ENCODE measurements around the gene CCNY.

DNA sequence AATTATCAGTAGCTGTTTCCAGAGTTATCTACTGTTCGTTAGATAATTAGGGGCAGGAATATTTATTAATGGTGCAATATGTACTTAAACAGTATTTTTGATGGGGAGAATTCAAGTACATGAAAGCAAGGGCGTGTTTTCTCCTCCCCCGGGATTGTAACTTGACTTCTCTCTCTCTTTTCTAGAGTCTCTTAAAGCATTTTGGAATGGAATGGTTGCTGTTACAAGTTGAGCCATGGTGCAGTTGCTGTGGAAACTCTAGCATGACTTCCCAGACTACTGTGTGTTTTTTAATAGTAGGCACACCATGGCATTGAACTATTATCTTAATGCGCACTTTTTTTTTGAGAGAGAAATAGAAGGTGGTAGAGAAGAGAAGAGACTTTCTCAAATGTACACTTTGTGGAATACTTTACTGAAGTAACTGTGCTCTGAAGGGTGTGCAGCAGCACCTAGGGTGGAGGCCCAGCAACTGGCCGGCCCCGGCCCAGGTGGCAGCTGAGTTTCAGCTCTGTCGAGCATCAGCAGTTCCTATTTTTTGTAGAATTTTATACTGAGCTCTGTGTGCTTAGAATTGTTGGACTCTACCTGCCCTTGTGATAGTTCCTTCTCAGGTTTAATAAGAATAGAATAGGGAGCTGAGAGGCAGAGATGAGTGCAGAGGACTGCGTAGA is 64.4 kb downstream of the CCNY start:
- TF ChIP-seq POLR2A (IDR thresholded peaks at IDR 0.05; ENCODE audit: low read depth, low read length): no peak
- TF ChIP-seq POLR2AphosphoS5 (IDR thresholded peaks at IDR 0.05; ENCODE audit: low read depth, low read length): no peak
- no peak for TF ChIP-seq SPI1 (IDR thresholded peaks at IDR 0.05; ENCODE audit: low read depth, low read length)
- TF ChIP-seq TAF1 (IDR thresholded peaks at IDR 0.05; ENCODE audit: low read depth, low read length): no peak
- no peak for TF ChIP-seq POU2F2 (IDR thresholded peaks at IDR 0.05; ENCODE audit: low read depth, low read length)
- TF ChIP-seq PAX5 (IDR thresholded peaks at IDR 0.05; ENCODE audit: insufficient read depth, low read length, severe bottlenecking): no peak

Data from GM12891 (cell line).